D721Med (cell line): ENCODE results near the gene GALNT2.

Experiments used
- DNase-seq: peaks from one replicate; pipeline ENCODE4 v3.0.0; 2011; ENCODE audit warnings: low spot score; ENCODE audit not compliant: insufficient read length
- FAIRE-seq: peaks from 2 replicates; lab custom pipeline; 2011; peaks lifted over from hg19 to GRCh38; lab: Jason Lieb, UNC
- CTCF ChIP-seq: IDR thresholded peaks from 2 replicates; pipeline ENCODE4 v1.5.1; 2012; ENCODE audit warnings: mild to moderate bottlenecking, control low read depth; ENCODE audit not compliant: insufficient read depth; ENCODE audit errors: missing control alignments

Gene GALNT2

GRCh38 chr1:230173187-230173975, 106.3 kb downstream of the GALNT2 start:
- no peak for TF ChIP-seq CTCF
- FAIRE-seq (no peak), DNase-seq (no peak)

- FAIRE-seq = no peak
- DNase-seq = no peak
- no peak for TF ChIP-seq CTCF
Measured at GRCh38 chr1:230174041-230174440, 107.0 kb downstream of the GALNT2 start.

GRCh38 chr1:230174471-230175162, 107.6 kb downstream of the GALNT2 start:
- FAIRE-seq (no peak), DNase-seq (no peak)
- TF ChIP-seq CTCF = no peak

- DNase-seq = no peak
- no peak for FAIRE-seq
- TF ChIP-seq CTCF = no peak
Measured at GRCh38 chr1:230175163-230175747, 108.2 kb downstream of the GALNT2 start.

- peak; percentile 78 for FAIRE-seq
- no peak for DNase-seq
- TF ChIP-seq CTCF = no peak
Measured at GRCh38 chr1:230175839-230176238, 108.8 kb downstream of the GALNT2 start.

GRCh38 chr1:230176326-230176725, 109.3 kb downstream of the GALNT2 start:
- DNase-seq = no peak
- FAIRE-seq = peak; percentile 55
- no peak for TF ChIP-seq CTCF

- TF ChIP-seq CTCF = no peak
- peak; percentile 91 for FAIRE-seq
- peak; percentile 77 for DNase-seq
Measured at GRCh38 chr1:230176871-230177411, 109.9 kb downstream of the GALNT2 start.
